DMS79 treated with DMSO at 0.1 percent for 48 hours (cell line): Measurements from ENCODE around the gene SGK1.

Experiments
- DNase-seq: peaks from one replicate; lab custom pipeline; 2025; lab: John Stamatoyannopoulos, UW

Gene SGK1

DNA sequence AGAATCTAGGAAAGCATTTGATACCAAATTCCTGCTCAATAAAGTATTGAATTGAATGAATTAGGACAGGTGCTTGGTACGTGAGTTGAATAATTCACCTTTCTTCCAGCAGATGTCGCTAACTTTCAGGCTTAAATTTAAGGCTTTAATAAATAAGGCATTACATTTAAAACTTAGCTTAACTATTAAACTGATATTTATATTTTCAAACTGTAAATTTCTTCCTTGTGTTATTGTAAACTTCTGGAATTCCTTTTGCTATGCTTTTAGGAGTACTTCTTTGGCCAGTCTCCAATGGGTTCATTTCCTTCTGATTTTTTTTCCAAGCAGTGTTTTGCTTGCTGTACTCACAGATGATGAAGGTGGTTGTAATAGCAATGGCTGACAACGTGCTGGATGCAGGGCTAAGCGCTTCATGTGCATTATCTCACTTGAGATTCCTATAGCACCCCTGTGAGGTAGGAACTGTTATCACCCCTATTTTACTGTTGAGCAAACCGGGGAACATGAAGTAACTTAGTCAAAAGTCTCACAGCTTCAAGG, 194.2 kb downstream of the SGK1 start:
- peak; percentile 35 for DNase-seq

DNA sequence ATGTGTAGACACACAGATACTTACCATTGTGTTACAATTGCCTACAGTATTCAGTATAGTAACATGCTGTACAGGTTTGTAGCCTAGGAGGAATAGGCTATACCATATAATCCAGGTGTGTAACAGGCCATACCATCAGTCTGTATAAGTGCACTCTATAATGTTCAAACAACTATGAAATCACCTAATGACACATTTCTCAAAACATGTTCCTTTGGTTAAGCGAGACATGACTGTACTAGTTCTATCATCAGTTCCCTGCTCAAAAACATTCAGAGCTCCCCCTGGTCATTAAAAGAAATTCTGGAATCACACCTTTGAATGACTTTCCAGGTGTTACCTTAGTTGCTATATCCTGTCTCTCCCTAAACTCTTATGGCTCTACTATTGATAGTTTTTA, 195.1 kb downstream of the SGK1 start:
- no peak for DNase-seq

DNA sequence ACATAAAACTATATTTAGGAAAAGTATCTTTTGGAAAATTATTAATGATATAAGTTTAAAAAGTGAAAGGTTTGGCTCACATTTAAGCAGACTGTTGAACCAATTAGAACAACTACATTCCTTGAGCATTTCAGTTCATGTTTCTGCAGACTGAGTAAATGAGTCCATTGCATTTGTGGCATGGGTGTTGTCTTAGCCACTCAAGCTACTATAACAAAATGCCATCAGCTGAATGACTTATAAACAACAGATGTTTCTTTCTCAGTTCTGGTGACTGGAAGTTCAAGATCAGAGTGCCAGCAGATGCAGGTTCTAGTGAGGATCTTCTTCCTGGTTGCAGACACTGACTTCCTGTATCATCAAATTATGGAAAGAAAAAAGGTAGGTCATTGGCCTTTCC, 198.4 kb downstream of the SGK1 start:
- no peak for DNase-seq
